Upper lobe of left lung (tissue), 6 donors: Measurements from ENCODE around the gene DRGX. TPM values are rescaled to one million over a fixed set of nuclear protein-coding genes. Genes with fewer than 3 reads are reported as not detected.

Source experiments
- ATAC-seq, 2 donors: fragments of 200-7000 bp; cut with Tn5 transposase; one replicate each; pipeline ENCODE4 v1.9.1; 2022; ENCODE audit warnings: mild to moderate bottlenecking in 2 of 2, moderate library complexity in 2 of 2; ENCODE audit not compliant: low FRiP score in 2 of 2
- DNase-seq, 2 donors: peaks; one replicate each; pipeline ENCODE4 v3.0.0-alpha.2; 2019 to 2020
- H3K27ac ChIP-seq, 4 donors: fragments of 200-600 bp; sonication (generic); one replicate each; pipeline ENCODE4 v1.5.1; 2016 to 2019
- H3K27me3 ChIP-seq, 4 donors: fragments of 200-600 bp; sonication (generic); one replicate each; pipeline ENCODE4 v1.5.1; 2017 to 2019
- H3K36me3 ChIP-seq, 4 donors: fragments of 200-600 bp; sonication (generic); one replicate each; pipeline ENCODE4 v1.5.1; 2016 to 2019
- H3K4me1 ChIP-seq, 4 donors: fragments of 200-600 bp; sonication (generic); one replicate each; pipeline ENCODE4 v1.5.1; 2018 to 2019
- H3K4me3 ChIP-seq, 4 donors: fragments of 200-600 bp; sonication (generic); one replicate each; pipeline ENCODE4 v1.5.1; 2017 to 2019; ENCODE audit warnings: mild to moderate bottlenecking in 2 of 4, moderate library complexity in 1 of 4
- H3K9me3 ChIP-seq, 4 donors: fragments of 200-600 bp; sonication (generic); one replicate each; pipeline ENCODE4 v1.5.1; 2018 to 2019
- CTCF ChIP-seq, 6 experiments: fragments of 450-650 bp in 4 of 6; fragments of 200-600 bp in 2 of 6; sonication (generic) in 2 of 6; IDR thresholded peaks; one replicate each; pipeline ENCODE4 v1.5.1; 2016 to 2019; ENCODE audit warnings: antibody characterized with exemption in 6 of 6
- EP300 ChIP-seq, 4 donors: sonication (generic); formaldehyde crosslinking; IDR thresholded peaks; one replicate each; pipeline ENCODE4 v1.5.1; 2017; ENCODE audit warnings: antibody characterized with exemption in 4 of 4, control low read depth in 2 of 4
- POLR2A ChIP-seq, 4 donors: fragments of 450-650 bp; IDR thresholded peaks; one replicate each; pipeline ENCODE4 v1.5.1; 2016 to 2017; ENCODE audit warnings: antibody characterized with exemption in 4 of 4, mild to moderate bottlenecking in 2 of 4
- POLR2AphosphoS5 ChIP-seq, 2 donors: sonication (generic); formaldehyde crosslinking; IDR thresholded peaks; one replicate each; pipeline ENCODE4 v1.5.1; 2017; ENCODE audit warnings: antibody characterized with exemption in 2 of 2
- WGBS, 2 donors: methylation state at CpG; one replicate each; pipeline ENCODE4 v1.1.5; 2017 to 2018; 5-methylcytosine and 5-hydroxymethylcytosine counted together
- total RNA-seq, 6 donors: library from RNA; depleted of rRNA in 4 of 6; stranded (reverse); fragments of >200 nt in 4 of 6; gene quantifications; one replicate each; pipeline versions ENCODE4 v1.1.0 to v1.2.1, GENCODE V29; 2016 to 2021
- donor health status: DM: no; HTN: no; CAD: no; lungs with moderate emphysema.
- donor health status: DM: no; HTN: yes; CAD: no; lungs with severe emphysema.

DRGX gene
- total RNA-seq, 6 donors from 2014 or later = 0.09 to 0.17 TPM; not detected in 4

GRCh38 chr10:49328401-49329145 lies 67.3 kb downstream of the DRGX start:
- no peak overlapping the region for H3K4me3 ChIP-seq
- ATAC-seq (no peak), DNase-seq (peak in 1 of 2 donors; percentile 17)
- H3K4me1 ChIP-seq = no peaks in the 10 kb centered on the region
- 80 to 89% methylated on average over 7 to 9 of the region's 9 CpGs for WGBS, 2 donors
- no peaks in the 10 kb centered on the region for H3K27me3 ChIP-seq
- H3K9me3 ChIP-seq = no peaks in the 10 kb centered on the region
- no peak overlapping the region for H3K27ac ChIP-seq
- no peaks in the 10 kb centered on the region for H3K36me3 ChIP-seq
- no peak for TF ChIP-seq POLR2A (IDR thresholded peaks at IDR 0.05)
- TF ChIP-seq EP300 (IDR thresholded peaks at IDR 0.05) = no peak
- no peak for TF ChIP-seq POLR2AphosphoS5 (IDR thresholded peaks at IDR 0.05)
- no peak for TF ChIP-seq CTCF (IDR thresholded peaks at IDR 0.05)

DNA sequence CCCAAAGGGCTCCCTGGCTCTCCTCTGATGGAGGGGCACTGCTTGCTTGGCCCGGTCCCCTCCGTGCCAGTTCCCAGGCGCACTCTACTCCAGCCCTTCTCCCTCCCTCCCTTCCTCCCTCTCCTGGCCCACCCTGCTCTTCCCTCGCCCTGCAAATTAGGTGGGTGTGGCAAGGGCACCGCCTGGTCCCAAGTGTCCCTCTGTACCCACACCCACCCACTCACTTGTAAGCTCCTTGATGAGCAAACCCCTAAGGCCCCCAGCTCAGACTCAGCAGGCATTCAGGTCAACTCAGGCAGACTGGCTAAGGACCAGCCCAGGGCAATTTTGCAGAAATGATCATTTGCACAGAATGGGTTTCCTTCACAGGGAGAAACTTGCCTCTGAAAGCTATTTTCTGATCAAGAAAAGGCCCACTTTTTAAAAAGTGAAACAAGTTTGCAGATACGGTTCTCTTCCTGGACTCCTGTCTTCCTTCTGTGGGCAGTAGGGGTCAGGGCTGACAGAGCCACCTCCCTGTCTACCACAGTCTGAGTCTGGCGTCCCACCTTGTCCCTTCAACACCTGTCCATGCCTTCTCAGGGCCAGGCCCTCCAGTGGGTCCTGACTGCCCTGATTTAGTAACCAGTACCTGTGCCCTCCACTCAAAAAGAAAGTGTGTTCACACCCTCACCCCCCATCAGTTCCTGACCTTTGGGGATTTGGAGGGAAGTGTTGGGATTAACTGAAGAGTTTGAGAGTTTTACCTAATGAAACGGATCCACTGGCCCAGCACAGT lies 68.7 kb downstream of the DRGX start:
- DNase-seq (no peak), ATAC-seq (no peak)
- H3K36me3 ChIP-seq = no peaks in the 10 kb centered on the region
- no peak overlapping the region for H3K4me3 ChIP-seq
- no peaks in the 10 kb centered on the region for H3K9me3 ChIP-seq
- TF ChIP-seq POLR2AphosphoS5 (IDR thresholded peaks at IDR 0.05) = no peak
- TF ChIP-seq POLR2A (IDR thresholded peaks at IDR 0.05) = no peak
- TF ChIP-seq CTCF (IDR thresholded peaks at IDR 0.05) = no peak
- H3K27me3 ChIP-seq = no peaks in the 10 kb centered on the region
- H3K4me1 ChIP-seq = no peaks in the 10 kb centered on the region
- H3K27ac ChIP-seq = no peak overlapping the region
- 86% methylated on average over 8 of the region's 8 CpGs for WGBS, 2 donors

DNA sequence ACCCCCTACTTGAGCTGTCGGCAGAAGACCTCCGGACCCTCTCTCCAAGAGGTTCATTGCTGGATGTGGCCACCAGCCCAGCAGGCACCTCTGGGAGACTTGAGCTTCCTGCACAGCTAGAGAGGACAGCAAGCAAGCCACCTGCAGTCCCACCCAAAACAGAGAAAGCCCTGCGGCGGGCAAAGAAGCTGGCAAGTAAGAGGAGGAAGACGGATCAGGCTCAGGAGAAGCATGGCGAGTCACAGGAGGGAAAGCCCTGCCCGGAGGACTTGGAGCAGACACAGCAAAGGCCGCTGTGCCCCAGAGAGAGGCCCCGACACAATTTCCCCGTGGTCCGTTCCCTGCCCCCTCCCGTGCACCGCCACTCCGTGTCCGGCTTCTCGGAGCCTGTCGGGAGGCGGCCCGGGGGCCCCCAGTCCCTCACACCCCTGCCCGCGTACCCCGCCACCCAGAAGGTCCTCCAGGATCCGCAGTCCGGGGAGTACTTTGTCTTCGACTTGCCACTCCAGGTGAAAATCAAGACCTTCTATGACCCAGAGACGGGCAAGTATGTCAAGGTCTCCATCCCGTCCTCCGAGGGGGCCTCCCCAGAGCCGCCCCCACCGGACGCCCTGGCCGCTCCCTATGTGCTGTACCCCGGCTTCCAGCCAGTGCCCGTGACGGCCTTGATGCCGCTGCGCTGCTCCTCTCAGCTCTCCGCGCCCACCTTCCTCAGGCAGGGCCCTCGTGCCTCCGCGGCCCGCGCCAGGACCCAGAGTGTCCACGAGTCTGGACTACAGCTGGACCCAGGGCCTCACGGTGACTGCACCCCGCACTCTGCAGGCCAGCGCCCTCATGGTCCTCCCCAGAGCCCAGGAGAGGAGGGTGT lies 69.7 kb downstream of the DRGX start:
- Histone ChIP-seq H3K27me3 (no peaks in the 10 kb centered on the region), H3K36me3 (no peaks in the 10 kb centered on the region), H3K4me3 (no peak overlapping the region), H3K4me1 (no peaks in the 10 kb centered on the region), H3K9me3 (no peaks in the 10 kb centered on the region), H3K27ac (no peak overlapping the region)
- TF ChIP-seq POLR2A (IDR thresholded peaks at IDR 0.05) = no peak
- TF ChIP-seq CTCF (IDR thresholded peaks at IDR 0.05) = no peak
- no peak for TF ChIP-seq EP300 (IDR thresholded peaks at IDR 0.05)
- 90 to 92% methylated on average over 30 to 48 of the region's 48 CpGs for WGBS, 2 donors
- ATAC-seq (no peak), DNase-seq (peak; percentile 19 to 84)

DNA sequence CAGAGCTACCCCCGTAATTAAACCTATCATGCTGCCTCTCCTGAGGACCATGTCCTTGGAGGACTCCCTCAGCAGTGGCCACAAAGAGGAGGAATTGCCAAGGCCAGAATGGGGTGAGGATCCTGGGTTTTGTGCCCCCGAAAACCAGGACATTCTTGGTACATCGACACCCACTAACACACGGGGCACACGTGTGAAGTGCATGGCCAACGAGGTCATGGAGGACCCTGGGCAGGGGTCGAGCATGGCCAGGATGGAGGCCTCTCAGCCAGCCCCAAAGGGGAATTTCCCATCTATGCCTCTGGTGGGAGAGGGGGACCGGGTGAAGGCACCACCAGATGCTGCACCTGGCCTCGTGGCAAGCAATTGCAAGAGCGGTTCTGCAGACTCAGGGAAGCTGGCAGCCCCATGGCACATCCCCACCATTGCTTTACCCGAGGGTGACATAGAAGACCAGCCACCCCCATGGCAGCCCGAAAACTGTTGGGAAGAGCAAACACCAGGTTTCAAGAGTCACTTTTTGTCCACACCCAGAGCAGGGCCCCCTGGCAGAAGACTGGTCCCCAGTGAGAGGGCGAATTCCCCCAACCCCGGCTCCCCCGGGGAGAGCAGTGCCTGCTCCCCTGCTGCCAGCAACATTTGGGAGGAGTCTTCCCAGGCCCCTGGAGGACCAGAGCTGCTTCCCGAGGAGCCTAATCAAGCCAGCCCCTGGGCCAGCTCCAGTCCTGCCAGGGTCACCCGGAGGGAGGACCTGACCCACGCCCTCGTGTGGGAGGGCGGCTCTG lies 70.6 kb downstream of the DRGX start:
- DNase-seq (peak in 1 of 2 donors; percentile 15), ATAC-seq (no peak)
- Histone ChIP-seq H3K9me3 (no peaks in the 10 kb centered on the region), H3K4me1 (no peaks in the 10 kb centered on the region), H3K36me3 (no peaks in the 10 kb centered on the region), H3K27me3 (no peaks in the 10 kb centered on the region), H3K4me3 (no peak overlapping the region), H3K27ac (no peak overlapping the region)
- no peak for TF ChIP-seq POLR2A (IDR thresholded peaks at IDR 0.05)
- TF ChIP-seq CTCF (IDR thresholded peaks at IDR 0.05) = no peak
- TF ChIP-seq POLR2AphosphoS5 (IDR thresholded peaks at IDR 0.05) = no peak
- 88% methylated on average over 3 to 19 of the region's 20 CpGs for WGBS, 2 donors
